ENCODE measurements around the gene RPS25.

DNA sequence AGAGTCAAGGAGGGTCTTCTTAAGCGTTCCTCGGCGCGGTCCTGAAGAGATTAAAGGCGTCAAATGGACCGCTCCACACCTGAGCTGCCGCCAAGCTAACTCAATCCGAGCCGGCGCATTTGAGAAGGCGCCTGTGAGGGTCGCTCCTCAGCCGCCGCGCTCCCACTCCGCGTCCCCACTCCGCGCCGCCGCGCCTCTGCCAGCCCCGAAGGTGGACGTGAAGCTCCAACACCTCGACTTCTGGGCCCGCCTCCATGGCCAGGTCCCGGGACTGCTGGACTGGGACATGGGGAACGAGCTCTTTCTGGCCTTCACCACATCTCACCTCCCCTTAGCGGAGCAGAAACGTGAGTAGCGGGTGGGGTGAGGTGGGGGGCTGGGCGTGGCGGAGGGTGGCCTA, 46.5 kb downstream of the RPS25 start, which contains the start of gene FOXR1:
- no peak for TF ChIP-seq ZFP30 (CRISPR knock-in tag; IDR thresholded peaks at IDR 0.05)
- TF ChIP-seq, protein P1, sequence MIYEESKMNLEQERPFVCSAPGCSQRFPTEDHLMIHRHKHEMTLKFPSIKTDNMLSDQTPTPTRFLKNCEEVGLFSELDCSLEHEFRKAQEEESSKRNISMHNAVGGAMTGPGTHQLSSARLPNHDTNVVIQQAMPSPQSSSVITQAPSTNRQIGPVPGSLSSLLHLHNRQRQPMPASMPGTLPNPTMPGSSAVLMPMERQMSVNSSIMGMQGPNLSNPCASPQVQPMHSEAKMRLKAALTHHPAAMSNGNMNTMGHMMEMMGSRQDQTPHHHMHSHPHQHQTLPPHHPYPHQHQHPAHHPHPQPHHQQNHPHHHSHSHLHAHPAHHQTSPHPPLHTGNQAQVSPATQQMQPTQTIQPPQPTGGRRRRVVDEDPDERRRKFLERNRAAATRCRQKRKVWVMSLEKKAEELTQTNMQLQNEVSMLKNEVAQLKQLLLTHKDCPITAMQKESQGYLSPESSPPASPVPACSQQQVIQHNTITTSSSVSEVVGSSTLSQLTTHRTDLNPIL (CRISPR knock-in tag; IDR thresholded peaks at IDR 0.05; ENCODE audit: low read depth), result no peak
- TF ChIP-seq, protein P2, sequence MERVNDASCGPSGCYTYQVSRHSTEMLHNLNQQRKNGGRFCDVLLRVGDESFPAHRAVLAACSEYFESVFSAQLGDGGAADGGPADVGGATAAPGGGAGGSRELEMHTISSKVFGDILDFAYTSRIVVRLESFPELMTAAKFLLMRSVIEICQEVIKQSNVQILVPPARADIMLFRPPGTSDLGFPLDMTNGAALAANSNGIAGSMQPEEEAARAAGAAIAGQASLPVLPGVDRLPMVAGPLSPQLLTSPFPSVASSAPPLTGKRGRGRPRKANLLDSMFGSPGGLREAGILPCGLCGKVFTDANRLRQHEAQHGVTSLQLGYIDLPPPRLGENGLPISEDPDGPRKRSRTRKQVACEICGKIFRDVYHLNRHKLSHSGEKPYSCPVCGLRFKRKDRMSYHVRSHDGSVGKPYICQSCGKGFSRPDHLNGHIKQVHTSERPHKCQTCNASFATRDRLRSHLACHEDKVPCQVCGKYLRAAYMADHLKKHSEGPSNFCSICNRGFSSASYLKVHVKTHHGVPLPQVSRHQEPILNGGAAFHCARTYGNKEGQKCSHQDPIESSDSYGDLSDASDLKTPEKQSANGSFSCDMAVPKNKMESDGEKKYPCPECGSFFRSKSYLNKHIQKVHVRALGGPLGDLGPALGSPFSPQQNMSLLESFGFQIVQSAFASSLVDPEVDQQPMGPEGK (CRISPR knock-in tag; IDR thresholded peaks at IDR 0.05; ENCODE audit: borderline replicate concordance), result no peak
- TF ChIP-seq ZNF565 (CRISPR knock-in tag; conservative IDR thresholded peaks at IDR 0.05; ENCODE audit: low read depth), result no peak
- no peak for TF ChIP-seq ZFP3 (CRISPR knock-in tag; IDR thresholded peaks at IDR 0.05)
- TF ChIP-seq TCF4 (CRISPR knock-in tag; IDR thresholded peaks at IDR 0.05; ENCODE audit: borderline replicate concordance), result no peak
- no peak for TF ChIP-seq CSDC2 (CRISPR knock-in tag; IDR thresholded peaks at IDR 0.05)
- no peak for TF ChIP-seq ARNTL (CRISPR knock-in tag; IDR thresholded peaks at IDR 0.05; ENCODE audit: borderline replicate concordance, low read depth)
- TF ChIP-seq OSR1 (CRISPR knock-in tag; IDR thresholded peaks at IDR 0.05), result no peak
- TF ChIP-seq RARB (CRISPR knock-in tag; IDR thresholded peaks at IDR 0.05), result no peak
- TF ChIP-seq, protein P3, sequence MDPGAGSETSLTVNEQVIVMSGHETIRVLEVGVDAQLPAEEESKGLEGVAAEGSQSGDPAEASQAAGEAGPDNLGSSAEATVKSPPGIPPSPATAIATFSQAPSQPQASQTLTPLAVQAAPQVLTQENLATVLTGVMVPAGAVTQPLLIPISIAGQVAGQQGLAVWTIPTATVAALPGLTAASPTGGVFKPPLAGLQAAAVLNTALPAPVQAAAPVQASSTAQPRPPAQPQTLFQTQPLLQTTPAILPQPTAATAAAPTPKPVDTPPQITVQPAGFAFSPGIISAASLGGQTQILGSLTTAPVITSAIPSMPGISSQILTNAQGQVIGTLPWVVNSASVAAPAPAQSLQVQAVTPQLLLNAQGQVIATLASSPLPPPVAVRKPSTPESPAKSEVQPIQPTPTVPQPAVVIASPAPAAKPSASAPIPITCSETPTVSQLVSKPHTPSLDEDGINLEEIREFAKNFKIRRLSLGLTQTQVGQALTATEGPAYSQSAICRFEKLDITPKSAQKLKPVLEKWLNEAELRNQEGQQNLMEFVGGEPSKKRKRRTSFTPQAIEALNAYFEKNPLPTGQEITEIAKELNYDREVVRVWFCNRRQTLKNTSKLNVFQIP (CRISPR knock-in tag; IDR thresholded peaks at IDR 0.05; ENCODE audit: borderline replicate concordance, low read depth), result no peak
- TF ChIP-seq, protein P4, sequence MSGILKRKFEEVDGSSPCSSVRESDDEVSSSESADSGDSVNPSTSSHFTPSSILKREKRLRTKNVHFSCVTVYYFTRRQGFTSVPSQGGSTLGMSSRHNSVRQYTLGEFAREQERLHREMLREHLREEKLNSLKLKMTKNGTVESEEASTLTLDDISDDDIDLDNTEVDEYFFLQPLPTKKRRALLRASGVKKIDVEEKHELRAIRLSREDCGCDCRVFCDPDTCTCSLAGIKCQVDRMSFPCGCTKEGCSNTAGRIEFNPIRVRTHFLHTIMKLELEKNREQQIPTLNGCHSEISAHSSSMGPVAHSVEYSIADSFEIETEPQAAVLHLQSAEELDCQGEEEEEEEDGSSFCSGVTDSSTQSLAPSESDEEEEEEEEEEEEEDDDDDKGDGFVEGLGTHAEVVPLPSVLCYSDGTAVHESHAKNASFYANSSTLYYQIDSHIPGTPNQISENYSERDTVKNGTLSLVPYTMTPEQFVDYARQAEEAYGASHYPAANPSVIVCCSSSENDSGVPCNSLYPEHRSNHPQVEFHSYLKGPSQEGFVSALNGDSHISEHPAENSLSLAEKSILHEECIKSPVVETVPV (CRISPR knock-in tag; IDR thresholded peaks at IDR 0.05), result no peak

All from SK-N-SH treated with all-trans-retinoic acid at 6 μM for 48 hours (cell line).